K562 (cell line): Measurements from ENCODE around the gene SMAP2. TPM values are rescaled to one million over a fixed set of nuclear protein-coding genes. Genes with fewer than 3 reads are reported as not detected.

Experiments used
- CBX5 ChIP-seq: IDR thresholded peaks from 2 replicates; pipeline ENCODE4 v1.6.1; 2014; ENCODE audit warnings: low read depth, borderline replicate concordance
- CHAMP1 ChIP-seq: fragments of 450-650 bp; IDR thresholded peaks from 2 replicates; pipeline ENCODE4 v1.6.1; 2016; ENCODE audit warnings: mild to moderate bottlenecking
- CXXC5 ChIP-seq: fragments of 250-450 bp; sonication (Bioruptor Pico); IDR thresholded peaks from 2 replicates; pipeline ENCODE4 v1.8.0; 2022; ENCODE audit warnings: inconsistent platforms, mild to moderate bottlenecking, moderate library complexity
- ELF2 ChIP-seq: fragments of 250-450 bp; sonication (Bioruptor Pico); IDR thresholded peaks from 2 replicates; pipeline ENCODE4 v1.5.0; 2021; ENCODE audit warnings: mild to moderate bottlenecking
- ELF4 ChIP-seq: fragments of 450-650 bp; formaldehyde crosslinking; IDR thresholded peaks from 2 replicates; pipeline ENCODE4 v1.4.0; 2022; ENCODE audit warnings: missing genetic modification characterization
- ELK3 ChIP-seq: fragments of 450-650 bp; formaldehyde crosslinking; IDR thresholded peaks from 2 replicates; pipeline ENCODE4 v1.4.0; 2020; ENCODE audit warnings: mild to moderate bottlenecking
- GABPA ChIP-seq: fragments of 200-800 bp; sonication (Bioruptor generic); conservative IDR thresholded peaks from 2 replicates; pipeline ENCODE4 v1.6.1; 2016; ENCODE audit warnings: low read depth, missing genetic modification characterization, missing compliant biosample characterization
- GABPB1 ChIP-seq: sonication (generic); formaldehyde crosslinking; IDR thresholded peaks from 2 replicates; pipeline ENCODE4 v1.8.0; 2022; ENCODE audit warnings: mild to moderate bottlenecking, missing genetic modification reagents
- GABPB2 ChIP-seq: fragments of 250-450 bp; sonication (Bioruptor Pico); conservative IDR thresholded peaks from 2 replicates; pipeline ENCODE4 v1.5.1; 2021; ENCODE audit warnings: mild to moderate bottlenecking
- ID3 ChIP-seq, 2 experiments: fragments of 250-450 bp in 1 of 2; fragments of 450-650 bp in 1 of 2; sonication (Bioruptor Pico) in 1 of 2; IDR thresholded peaks; 2 replicates each; pipeline versions ENCODE4 v1.6.1 to v1.8.0; 2016 to 2021; ENCODE audit warnings: mild to moderate bottlenecking in 2 of 2, moderate library complexity in 2 of 2, missing compliant biosample characterization in 1 of 2, missing genetic modification characterization in 1 of 2
- KAT7 ChIP-seq: sonication (generic); formaldehyde crosslinking; IDR thresholded peaks from 2 replicates; pipeline ENCODE4 v1.8.0; 2022; ENCODE audit warnings: missing genetic modification reagents, mild to moderate bottlenecking, borderline replicate concordance
- MXI1 ChIP-seq: IDR thresholded peaks from 2 replicates; pipeline ENCODE4 v1.6.1; 2011; ENCODE audit warnings: low read depth, mild to moderate bottlenecking, improper control_type of control experiment, low read length
- NR1H2 ChIP-seq: sonication (generic); formaldehyde crosslinking; IDR thresholded peaks from 2 replicates; pipeline ENCODE4 v1.4.0; 2020; ENCODE audit warnings: mild to moderate bottlenecking, missing genetic modification reagents
- POLR2B ChIP-seq: fragments of 450-650 bp; IDR thresholded peaks from 2 replicates; pipeline ENCODE4 v1.6.1; 2018; ENCODE audit warnings: low read depth; ENCODE audit not compliant: partially characterized antibody
- ZFP1 ChIP-seq: fragments of 450-650 bp; formaldehyde crosslinking; IDR thresholded peaks from 2 replicates; pipeline ENCODE4 v1.4.0; 2020; ENCODE audit warnings: mild to moderate bottlenecking, mixed read lengths
- ZNF778 ChIP-seq: fragments of 450-650 bp; formaldehyde crosslinking; IDR thresholded peaks from 2 replicates; pipeline ENCODE4 v1.4.0; 2020; ENCODE audit warnings: mild to moderate bottlenecking, moderate library complexity
- polyA plus RNA-seq, 8 experiments: library from polyadenylated mRNA; depleted of rRNA in 4 of 8; stranded (reverse) in 5 of 8; unstranded in 3 of 8; fragments of >200 nt; fragmentation: Nextera tagmentation in 2 of 8; fragmentation: Illumina TruSeq in 1 of 8; extraction: Ambion mirVana in 2 of 8; extraction: Trizol in 1 of 8; gene quantifications; 2 replicates each; pipeline versions ENCODE4 v1.2.1 to v1.2.3, GENCODE V29; 2011 to 2014; ENCODE audit warnings: inconsistent platforms in 1 of 8, missing spikeins in 1 of 8
- total RNA-seq, 7 experiments: library from RNA; depleted of rRNA in 6 of 7; stranded (reverse); fragments of >200 nt in 6 of 7; fragmentation: Illumina TruSeq in 2 of 7; extraction: Trizol in 2 of 7; gene quantifications; 2 replicates each; pipeline versions ENCODE4 v1.2.1 to v1.2.3, GENCODE V29; 2011 to 2021; ENCODE audit warnings: low replicate concordance in 1 of 7

The SMAP2 gene
- total and polyA plus RNA-seq, 9 of the 15 experiments (the other 6 are each of a cell fraction or from before 2014, with no cell fraction given) = 38.7 to 212 (median 94.1) TPM

- no peak for TF ChIP-seq ID3 (CRISPR knock-in tag; IDR thresholded peaks at IDR 0.05)
- TF ChIP-seq ID3 (tag; IDR thresholded peaks at IDR 0.05) = 0 out of 2 replicates have a peak, but pooled peaks have one; percentile 25
- peak; percentile 45; the same call in 1 of the 2 replicates for TF ChIP-seq GABPA (tag)
- no peak for TF ChIP-seq GABPB1
- TF ChIP-seq MXI1 = no peak
- no peak for TF ChIP-seq ZFP1 (CRISPR knock-in tag)
- 0 out of 2 replicates have a peak, but pooled peaks have one; percentile 56 for TF ChIP-seq ELK3
- 0 out of 2 replicates have a peak, but pooled peaks have one; percentile 52 for TF ChIP-seq ELF4 (CRISPR knock-in tag)
- TF ChIP-seq ELF2 = no peak
- no peak for TF ChIP-seq POLR2B
- TF ChIP-seq ZNF778 (CRISPR knock-in tag) = no peak
- TF ChIP-seq NR1H2 (CRISPR knock-in tag) = 0 out of 2 replicates have a peak, but pooled peaks have one; percentile 62
- TF ChIP-seq CBX5 = no peak
- TF ChIP-seq CXXC5 (CRISPR knock-in tag) = 0 out of 2 replicates have a peak, but pooled peaks have one; percentile 51
- no peak for TF ChIP-seq GABPB2
- TF ChIP-seq KAT7 (CRISPR knock-in tag) = peak; percentile 76; the same call in 1 of the 2 replicates
- TF ChIP-seq CHAMP1 = 0 out of 2 replicates have a peak, but pooled peaks have one; percentile 37
These were observed 8.0 kb downstream of the SMAP2 start (continued) for GRCh38 chr1:40381268-40382107.
